HG02884 (cell line): ENCODE measurements around the gene MPC1L.
"Not testable (repeated sequence)": the region's sequence is repeated elsewhere in the genome, so short reads cannot be mapped to it uniquely, and the experiment has no call there.

Experiments used
- ATAC-seq: cut with Tn5 transposase; IDR thresholded peaks from one replicate; pipeline ENCODE4 v1.9.1; 2021; ENCODE audit warnings: mild to moderate bottlenecking, moderate library complexity; ENCODE audit not compliant: unreplicated experiment

MPC1L gene

DNA sequence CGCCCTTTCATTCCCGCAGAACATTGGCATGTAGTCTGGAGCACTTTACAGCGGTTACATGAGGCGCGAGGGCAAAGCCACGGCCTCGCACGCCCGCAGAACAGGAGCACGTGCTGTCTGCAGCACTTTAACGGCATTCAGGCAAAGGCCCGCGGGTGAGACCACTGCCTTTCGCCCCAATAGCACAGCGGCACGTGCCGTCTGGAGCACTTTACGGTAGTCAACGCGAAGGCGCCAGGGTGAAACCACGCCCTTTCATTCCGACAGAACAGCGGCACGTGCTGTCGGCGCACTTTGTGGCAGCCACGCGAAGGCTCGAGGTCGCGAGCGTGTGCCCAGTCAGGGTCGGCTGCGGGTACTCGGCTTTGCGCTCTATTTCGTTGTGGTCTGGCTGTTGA lies at the start of gene MPC1L:
Gene MPC1L, plus strand, starts transcription at position 290 of the 398 bp plus-strand sequence. CDS start 138 bp downstream, outside the sequence.
- ATAC-seq = no peak

DNA sequence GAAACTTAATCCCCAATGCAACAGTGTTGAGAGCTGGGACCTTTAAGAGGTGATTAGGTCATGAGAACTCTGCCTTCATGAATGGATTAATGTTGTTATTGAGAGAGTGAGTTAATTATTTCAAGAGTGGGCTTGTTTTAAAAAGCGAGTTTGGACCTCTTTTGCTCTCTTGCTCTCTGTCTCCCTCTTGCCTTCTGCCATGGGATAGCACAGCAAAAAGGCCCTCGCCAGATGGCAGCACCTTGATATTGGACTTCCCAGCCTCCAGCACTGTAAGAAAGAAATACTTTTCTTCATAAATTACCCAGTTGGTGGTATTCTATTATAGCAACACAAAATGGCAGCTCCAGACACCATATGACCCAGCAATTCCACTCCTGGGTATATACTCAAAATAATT lies 49.5 kb upstream of the MPC1L start:
- ATAC-seq = no peak

DNA sequence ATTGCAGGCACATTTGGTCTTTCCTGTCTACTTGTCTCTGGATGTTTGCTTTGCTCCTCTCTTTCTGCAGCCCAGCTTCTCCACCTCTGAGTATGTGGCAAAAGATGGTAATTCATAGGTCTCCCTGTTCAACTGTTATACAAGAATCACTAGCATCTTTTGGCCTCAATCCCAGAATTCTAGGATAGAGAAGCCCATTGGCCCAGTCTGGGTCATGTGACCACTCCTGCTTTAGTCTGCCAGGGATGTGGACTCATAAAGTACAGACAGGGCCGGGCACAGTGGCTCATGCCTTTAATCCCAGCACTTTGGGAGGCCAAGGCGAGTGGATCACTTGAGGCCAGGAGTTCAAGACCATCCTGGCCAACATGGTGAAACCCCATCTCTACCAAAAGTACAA lies 47.8 kb upstream of the MPC1L start:
- ATAC-seq = not testable (repeated sequence)

DNA sequence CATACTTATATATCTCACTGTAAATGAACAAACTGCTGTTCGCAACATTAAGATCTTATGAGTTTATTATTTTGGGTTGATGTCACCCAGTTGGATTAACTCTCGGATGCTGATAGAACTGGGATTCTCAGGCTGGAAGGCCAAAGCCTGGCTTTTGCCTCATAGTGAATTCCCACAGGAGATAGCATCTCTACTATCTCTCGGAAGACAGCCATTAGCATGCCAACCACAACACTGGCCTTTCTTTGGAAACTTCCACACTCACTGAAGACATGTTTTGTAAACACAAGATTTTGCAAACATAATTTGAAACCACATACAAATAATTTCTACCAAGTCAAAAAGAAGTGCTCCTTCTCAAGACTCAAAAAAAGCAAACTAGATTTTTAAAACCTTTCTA lies 46.9 kb upstream of the MPC1L start:
- ATAC-seq = no peak

DNA sequence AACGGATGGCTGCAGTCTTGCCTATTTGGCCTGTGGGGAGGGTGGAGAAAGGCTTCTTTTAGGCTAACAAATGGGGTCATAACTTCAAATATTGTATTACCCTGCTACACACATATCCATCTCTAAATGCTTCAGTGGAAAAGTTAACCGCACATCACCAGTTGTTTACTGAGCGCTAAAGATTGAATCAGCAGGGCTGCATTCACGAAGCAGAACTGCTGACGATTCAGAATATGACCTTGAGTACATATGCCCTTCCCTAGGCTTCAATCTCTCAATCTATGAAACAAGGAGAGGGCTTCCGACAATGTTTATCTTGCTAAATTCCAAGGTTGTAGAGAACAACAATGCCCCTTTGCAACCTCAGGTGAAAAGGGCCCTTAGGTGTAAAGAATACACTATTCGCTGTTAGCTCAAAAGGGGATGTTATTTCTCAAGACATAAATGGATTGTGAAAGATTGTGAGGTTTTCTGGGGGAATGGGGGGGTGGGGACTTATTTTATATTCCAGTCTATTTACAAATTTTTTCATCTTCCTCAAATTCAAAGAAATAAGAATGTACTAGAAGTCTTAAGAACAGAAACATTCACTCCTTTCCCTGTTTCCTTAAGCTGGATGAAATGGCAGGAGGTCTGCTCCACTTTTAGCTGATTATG lies 45.1 kb upstream of the MPC1L start:
- ATAC-seq = no peak

DNA sequence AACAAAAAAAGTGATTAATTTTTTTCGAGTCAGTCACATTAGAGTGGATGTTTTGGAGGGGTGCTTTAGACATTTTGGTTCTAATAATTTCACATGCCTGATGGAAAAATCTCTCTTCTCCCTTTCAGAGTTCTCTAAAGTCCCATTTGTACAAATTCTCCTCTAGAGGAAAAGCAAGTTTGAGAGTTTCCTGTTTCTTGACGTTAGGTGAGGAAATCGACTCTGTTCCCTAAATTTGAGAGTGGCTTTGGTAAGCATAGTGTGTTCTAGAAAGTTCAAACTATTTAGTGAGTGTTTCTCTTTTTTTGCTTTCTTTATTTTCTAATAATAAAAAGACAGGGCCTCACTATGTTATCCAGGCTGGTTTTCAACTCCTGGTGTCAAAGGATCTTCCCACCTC lies 44.1 kb upstream of the MPC1L start:
- no peak for ATAC-seq

DNA sequence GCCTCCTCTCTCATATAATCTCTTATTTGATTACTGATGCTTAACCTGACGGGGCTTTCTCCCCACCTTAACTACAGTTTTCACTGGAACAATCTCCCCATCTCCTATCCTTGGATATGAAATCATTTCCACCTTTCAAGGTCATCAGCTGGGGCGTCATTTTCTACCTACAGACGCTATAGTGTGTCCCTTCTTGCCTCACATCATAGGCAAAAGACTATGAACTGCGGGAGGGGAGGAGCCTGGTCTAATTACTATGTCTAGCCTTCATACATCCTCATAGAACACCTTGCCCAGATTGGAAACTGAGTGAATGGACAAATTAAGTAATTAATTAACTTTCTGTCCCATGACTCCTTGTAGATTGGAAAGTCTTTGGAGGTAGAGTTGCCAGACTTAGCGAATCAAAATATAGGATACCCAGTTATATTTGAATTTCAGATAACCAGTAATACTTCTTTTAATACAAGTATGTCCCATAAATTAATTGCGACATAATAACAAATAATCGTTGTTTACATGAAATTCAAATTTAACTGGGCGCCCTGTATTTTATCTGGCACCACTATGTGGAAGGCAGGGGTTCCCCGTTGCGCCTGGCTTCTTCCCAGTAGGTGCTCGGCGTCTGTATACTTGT lies 43.2 kb upstream of the MPC1L start:
- peak; percentile 48 for ATAC-seq

DNA sequence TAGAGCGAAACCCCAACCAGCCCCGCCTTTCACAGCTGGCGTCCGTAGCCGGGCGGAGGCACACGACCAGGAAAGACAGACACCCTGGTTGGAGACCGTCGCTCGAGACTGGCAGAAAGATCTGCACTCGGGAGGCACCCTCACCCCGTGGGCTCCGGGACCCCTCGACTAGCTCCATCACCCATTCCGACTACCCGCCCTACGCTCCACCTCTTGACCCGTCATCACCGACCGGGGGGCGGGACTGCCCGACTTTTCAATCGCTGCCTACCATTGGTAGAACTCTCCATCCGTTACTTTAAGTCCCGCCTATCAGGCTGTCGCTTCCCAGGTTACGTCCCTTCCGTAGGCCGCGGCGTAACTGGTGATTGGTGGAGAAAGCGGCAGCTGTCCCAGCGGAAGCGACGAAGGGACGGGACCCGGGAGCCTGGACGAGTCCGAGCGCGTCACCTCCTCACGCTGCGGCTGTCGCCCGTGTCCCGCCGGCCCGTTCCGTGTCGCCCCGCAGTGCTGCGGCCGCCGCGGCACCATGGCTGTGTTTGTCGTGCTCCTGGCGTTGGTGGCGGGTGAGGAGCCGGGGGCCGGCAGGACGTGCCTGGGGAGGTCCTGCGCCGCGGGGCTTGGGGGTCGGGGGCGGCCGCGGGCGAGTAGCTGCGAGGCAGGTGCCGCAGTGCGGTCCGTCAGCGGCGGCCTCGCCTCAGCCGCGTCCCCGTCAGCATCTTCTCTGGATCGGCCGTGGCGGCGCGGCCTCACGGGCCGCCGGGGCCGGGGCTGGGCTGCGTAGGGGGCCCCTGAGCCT lies 42.5 kb upstream of the MPC1L start, which contains the start of gene ATP6AP2:
Gene ATP6AP2, plus strand, starts transcription at position 434 of the 799 bp plus-strand sequence. Its CDS starts 96 bp downstream, at position 530.
- peak; percentile 92 for ATAC-seq

DNA sequence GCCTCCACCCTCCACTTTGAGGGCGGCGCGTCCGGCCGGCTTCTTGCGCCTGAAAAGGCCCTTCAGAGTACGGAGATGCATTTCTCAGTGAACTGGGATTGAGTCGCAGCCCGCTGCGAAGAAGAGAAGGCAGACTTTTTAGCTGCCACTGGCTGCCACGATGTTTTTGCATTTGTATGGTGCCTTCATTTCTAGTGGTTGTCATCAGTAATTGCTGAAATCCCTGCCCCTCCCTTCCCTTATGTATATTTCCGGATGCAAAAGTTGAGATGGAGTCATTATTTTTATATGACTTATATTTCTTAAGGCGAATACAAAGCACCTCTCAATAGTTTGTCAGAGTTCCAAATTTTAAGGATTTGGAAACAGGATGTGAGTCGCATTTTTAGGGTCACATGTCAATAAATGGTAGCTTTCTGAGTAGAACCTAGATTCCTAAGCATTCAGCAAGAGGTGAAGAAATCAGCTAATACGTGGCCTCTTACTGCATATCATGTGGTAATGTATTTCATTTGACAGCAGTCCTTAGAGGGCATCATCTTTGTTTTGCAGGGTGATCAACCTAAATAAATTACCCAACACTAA lies 41.8 kb upstream of the MPC1L start:
- ATAC-seq = no peak

DNA sequence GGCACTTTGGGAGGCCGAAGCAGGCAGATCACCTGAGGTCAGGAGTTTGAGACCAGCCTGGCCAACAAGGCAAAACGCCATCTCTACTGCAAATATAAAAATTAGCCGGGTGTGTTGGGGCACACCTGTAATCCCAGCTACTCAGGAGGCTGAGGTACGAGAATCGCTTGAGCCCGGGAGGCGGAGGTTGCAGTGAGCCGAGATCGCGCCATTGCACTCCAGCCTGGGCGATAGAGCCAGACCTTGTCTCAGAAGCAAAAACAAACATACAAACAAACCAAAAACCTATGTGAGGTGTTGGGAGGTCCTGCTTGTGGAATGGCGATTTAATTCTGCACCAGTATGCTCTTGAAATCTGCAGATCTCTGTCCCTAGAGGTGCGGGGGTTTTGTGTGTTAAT lies 41.0 kb upstream of the MPC1L start:
- ATAC-seq = not testable (repeated sequence)

DNA sequence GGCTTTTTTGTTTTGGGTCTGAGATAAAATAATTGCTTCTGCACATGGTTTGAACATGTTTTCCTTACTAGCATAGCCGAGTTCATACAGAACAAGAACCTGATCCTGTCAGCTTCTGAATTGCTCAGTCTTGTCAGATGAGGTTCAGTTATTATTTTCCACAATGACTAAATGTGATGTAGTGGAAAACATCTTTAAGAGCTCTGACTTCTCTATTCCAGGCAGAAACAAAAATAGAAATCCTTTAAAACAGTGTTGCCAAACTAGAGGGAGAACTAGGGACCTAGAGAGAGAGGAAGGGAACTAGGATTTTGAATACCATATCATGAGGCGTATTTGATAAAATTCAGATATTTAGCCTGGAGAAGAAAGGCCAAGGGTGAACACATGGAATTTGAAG lies 40.4 kb upstream of the MPC1L start:
- no peak for ATAC-seq

DNA sequence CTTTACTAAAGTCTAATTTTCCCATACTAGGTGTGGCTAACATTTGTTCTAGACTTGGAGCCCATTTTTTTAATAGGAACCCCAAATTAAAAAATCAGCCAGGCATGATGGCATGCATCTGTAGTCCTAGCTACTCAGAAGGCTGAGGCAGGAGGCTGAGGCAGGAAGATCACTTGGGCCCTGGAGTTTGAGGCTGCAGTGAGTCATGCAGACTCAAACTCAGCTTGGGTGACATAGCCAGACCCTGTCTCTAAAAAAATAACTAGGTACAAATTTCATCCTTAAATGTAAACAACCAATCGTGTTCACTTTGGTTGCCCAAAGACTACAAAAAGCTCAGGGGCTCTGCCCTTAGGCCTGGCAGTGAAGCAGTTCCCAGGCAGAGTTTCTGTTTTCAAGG lies 35.6 kb upstream of the MPC1L start:
- ATAC-seq = not testable (repeated sequence)

DNA sequence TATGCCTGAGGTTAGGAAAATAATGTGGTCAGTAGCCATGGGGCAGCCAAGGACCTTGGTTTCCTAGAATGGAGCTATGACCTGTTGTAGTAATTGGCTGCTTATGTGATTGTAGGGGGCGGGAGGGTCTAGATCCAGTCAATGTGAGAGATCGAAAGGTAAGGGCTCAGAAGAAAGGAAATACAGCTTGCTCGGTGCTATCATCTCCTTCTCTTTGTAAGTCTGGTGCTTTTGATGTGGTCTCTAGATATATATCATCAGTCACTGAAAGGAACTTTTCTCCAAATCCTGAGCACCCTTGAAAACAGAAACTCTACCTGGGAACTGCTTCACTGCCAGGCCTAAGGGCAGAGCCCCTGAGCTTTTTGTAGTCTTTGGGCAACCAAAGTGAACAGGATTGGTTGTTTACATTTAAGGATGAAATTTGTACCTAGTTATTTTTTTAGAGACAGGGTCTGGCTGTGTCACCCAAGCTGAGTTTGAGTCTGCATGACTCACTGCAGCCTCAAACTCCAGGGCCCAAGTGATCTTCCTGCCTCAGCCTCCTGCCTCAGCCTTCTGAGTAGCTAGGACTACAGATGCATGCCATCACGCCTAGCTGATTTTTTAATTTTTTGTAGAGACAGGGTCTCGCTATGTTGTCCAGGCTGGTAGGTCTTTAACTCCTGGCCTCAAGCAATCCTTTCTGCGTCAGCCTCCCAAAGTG lies 33.5 kb upstream of the MPC1L start:
- not testable (repeated sequence) for ATAC-seq

DNA sequence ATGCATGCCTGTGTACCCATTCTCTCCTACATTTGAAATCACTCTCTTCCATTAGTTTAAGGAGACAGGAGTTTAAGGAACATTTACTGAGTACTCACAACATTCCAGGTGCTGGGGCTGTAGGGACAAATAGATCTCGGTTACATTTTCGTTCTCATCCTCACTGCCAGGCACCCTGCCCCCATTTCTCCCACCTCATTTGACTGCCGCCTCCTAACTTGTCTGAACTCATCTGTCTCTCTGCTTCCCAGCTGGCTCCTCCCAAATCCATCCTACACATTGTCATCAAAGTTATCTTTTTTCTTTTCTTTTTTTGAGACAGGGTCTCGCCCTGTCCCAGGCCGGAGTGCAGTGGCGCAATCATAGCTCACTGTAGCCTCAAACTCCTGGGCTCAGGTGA lies 19.8 kb upstream of the MPC1L start:
- ATAC-seq = no peak

DNA sequence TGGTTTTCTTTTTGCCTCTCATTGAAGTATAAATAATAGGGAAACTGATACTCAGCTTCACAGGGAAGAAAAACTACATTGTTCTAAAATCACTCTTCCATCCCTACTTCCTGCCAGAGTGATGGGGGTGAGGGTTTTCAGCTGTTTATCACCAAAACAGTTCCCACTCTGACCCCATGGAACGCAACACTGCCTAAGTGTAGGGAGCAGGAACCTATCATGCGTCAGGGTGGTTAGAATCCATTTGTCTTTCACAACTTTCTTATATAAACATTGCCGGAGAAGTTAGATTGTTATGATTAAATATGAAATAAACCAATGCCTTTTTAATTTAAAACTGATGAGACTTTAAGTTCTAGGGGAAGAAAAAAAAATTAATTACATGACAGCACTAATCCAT lies 15.8 kb upstream of the MPC1L start:
- no peak for ATAC-seq

DNA sequence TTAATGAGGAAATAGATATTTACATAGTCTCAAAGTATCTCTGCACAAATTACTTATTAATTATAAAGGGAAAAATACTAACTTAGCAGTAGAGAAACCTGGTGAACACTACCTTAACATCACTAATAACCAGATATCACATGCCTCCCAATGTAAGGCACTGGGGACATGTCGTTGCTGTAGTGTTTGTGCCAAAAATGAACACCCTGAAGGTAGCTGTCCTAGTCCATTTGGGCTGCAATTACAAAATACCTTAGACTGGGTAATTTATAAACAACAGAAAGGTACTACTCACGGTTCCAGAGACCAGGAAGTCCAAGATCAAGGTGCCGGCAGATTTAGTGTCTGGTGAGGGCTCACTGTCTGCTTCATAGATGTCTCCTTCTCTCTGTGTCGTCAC lies 10.7 kb upstream of the MPC1L start:
- ATAC-seq = no peak

DNA sequence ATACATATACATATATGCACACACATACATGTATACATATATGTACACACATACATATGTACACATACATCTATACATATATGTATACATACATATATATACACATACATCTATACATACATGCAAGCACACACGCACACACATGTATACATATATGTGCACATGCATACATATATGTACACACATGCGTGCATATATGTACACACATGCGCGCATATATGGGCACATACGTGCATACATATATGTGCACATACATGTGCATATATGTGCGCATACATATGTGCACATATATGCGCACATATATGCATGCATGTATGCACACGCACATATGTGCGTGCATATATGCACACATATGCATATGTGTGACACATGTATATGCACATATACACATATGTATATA lies 7.3 kb upstream of the MPC1L start:
- no peak for ATAC-seq

DNA sequence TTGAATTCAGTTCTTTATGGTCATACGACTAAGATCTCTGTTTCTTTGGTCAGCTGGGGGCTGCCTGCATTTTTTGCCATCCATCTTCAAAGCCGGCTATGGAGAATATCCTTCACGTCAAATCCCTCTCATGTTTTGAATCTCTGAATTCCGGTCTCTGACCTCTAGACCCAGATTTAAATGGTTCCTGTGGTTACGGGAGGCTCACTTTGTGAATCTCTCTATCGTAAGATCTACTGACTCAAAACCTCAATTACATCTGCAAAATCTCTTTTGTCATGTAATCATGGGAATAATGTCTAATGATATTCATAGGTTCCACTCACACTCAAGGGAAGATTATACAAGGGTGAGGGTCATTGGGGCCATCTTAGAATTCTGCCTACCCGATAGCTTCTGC lies 5.7 kb upstream of the MPC1L start:
- no peak for ATAC-seq

DNA sequence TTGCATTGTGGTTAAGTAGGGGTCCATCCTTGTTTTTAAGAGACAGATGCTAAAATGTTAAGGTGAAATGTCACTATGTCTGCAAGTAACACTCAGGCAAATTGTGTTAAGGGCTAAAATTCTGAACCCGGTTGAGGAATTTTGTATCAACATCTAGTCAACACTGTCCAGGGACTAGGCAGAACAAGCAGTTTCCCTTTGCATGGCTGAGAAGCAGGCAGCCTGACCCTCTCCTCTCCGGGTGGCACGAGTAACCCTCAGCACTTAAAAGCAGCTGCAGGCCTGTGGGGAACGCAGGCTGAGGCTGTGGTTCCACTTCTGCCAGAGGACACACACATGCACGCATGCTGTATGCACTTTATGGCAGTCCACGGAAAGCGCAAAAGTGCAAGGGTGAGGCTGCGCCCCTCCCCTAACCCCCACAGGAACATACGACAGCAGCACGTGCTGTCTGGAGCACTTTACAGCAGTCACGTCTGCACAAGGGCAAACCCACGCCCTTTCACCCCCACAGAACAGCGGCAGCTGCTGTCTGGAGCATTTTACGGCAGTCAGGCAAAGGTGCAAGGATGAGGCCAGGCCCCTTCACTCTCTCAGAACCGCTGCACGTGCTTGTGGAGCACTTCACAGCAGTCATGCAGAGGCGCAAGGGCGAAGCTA lies 619 bp upstream of the MPC1L start:
- ATAC-seq = no peak

DNA sequence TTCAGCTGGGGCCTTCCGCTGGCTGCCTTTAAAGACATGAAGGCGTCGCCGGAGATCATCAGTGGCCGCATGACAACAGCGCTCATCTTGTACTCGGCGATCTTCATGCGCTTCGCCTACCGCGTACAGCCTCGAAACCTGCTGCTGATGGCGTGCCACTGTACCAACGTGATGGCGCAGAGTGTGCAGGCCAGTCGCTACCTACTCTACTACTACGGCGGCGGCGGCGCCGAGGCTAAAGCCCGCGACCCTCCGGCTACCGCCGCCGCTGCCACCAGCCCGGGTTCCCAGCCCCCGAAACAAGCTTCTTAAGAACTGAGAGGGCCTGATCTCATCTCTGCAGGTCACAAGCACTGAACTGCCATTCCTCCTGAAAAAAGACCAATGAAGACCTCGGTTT lies 437 bp downstream of the MPC1L start:
- no peak for ATAC-seq
